Activated B cell treated with CpG ODN at 0.5 μM for 24 hours (primary cell): ENCODE results near the gene CFAP298. TPM values are rescaled to one million over a fixed set of nuclear protein-coding genes. Genes with fewer than 3 reads are reported as not detected.

Experiments
- ATAC-seq: fragments of 200-7000 bp; cut with Tn5 transposase; one replicate; pipeline ENCODE4 v1.10.0; 2021; ENCODE audit warnings: low read depth, mild to moderate bottlenecking, moderate library complexity
- CTCF ChIA-PET: fragments of 350-600 bp; sonication (Branson Sonifier 250); formaldehyde crosslinking; loops from one replicate; lab custom pipeline; 2021; ENCODE audit warnings: antibody characterized with exemption; lab: Charles Lee
- POLR2A ChIA-PET: fragments of 350-600 bp; sonication (Branson Sonifier 250); formaldehyde crosslinking; loops from one replicate; lab custom pipeline; 2021; ENCODE audit warnings: antibody characterized with exemption; lab: Charles Lee
- DNase-seq: peaks from one replicate; pipeline ENCODE4 v3.0.0; 2022
- H3K27ac Mint-ChIP-seq: one replicate; pipeline ENCODE4 v1.8.0; 2020; ENCODE audit warnings: mixed read lengths
- H3K27me3 Mint-ChIP-seq: one replicate; pipeline ENCODE4 v1.8.0; 2021; ENCODE audit warnings: mixed read lengths
- H3K36me3 Mint-ChIP-seq: one replicate; pipeline ENCODE4 v1.8.0; 2021; ENCODE audit warnings: low read depth, mixed read lengths
- H3K4me1 Mint-ChIP-seq: one replicate; pipeline ENCODE4 v1.8.0; 2021; ENCODE audit warnings: mixed read lengths
- H3K4me3 Mint-ChIP-seq: one replicate; pipeline ENCODE4 v1.8.0; 2020; ENCODE audit warnings: mild to moderate bottlenecking, mixed read lengths
- H3K9me3 Mint-ChIP-seq: one replicate; pipeline ENCODE4 v1.8.0; 2020; ENCODE audit warnings: mixed read lengths
- CTCF ChIP-seq: fragments of 200-600 bp; IDR thresholded peaks from one replicate; pipeline ENCODE4 v1.8.0; 2022; ENCODE audit warnings: antibody characterized with exemption, mild to moderate bottlenecking
- intact Hi-C: fragments of 100-400 bp; cut with micrococcal nuclease; formaldehyde crosslinking; loops from one replicate; pipeline ENCODE4 v1.15.1; 2024
- total RNA-seq: library from RNA; stranded (reverse); gene quantifications from 2 replicates; pipeline ENCODE4 v1.2.3, GENCODE V29; 2022

The CFAP298 gene
- total RNA-seq, 1 donor from 2014 or later: 37.3 TPM

- POLR2A ChIA-PET: no interaction called here
- H3K27me3 Mint-ChIP-seq: peaks cover 12% of the 10 kb centered on the region
- no peaks in the 10 kb centered on the region for H3K9me3 Mint-ChIP-seq
- no peak overlapping the region for H3K27ac Mint-ChIP-seq
- H3K4me3 Mint-ChIP-seq: no peak overlapping the region
- no peak for TF ChIP-seq CTCF
- CTCF ChIA-PET: no interaction called here
- no peak for DNase-seq
- no peaks in the 10 kb centered on the region for H3K36me3 Mint-ChIP-seq
- intact Hi-C loops: no loop called here
- no peak for ATAC-seq
- no peaks in the 10 kb centered on the region for H3K4me1 Mint-ChIP-seq
These were observed 62.7 kb downstream of the CFAP298 start for GRCh38 chr21:32549440-32549839.

Other genes with a start within 250 kb of the CFAP298 start
- 18.1 and 22.2 TPM in 2 replicates for gene URB1, start 219.4 kb downstream of the CFAP298 start, total RNA-seq
- gene EVA1C, start 199.7 kb downstream of the CFAP298 start, total RNA-seq: 0.20 and 0.38 TPM in 2 replicates
- 0.58 and 0.98 TPM in 2 replicates for gene TCP10L, start 26.9 kb downstream of the CFAP298 start, total RNA-seq
- 5.2 and 5.4 TPM in 2 replicates for gene SYNJ1, start 115.6 kb upstream of the CFAP298 start, total RNA-seq
- 36.4 and 43.4 TPM in 2 replicates for gene PAXBP1, start 159.4 kb upstream of the CFAP298 start, total RNA-seq